Lung microvascular endothelial cell (primary cell): ENCODE data around the gene MT1E. TPM values are rescaled to one million over a fixed set of nuclear protein-coding genes. Genes with fewer than 3 reads are reported as not detected.
A peak's percentile ranks its signal among the peaks of the same experiment; 100 is the strongest.
"Not testable (repeated sequence)": the region's sequence is repeated elsewhere in the genome, so short reads cannot be mapped to it uniquely, and the experiment has no call there.

ENCODE experiments used
- DNase-seq, 2 donors: peaks; one replicate each; pipeline versions ENCODE4 v3.0.0 to v3.0.0-alpha.2; 2010; ENCODE audit warnings: low read depth in 2 of 2
- total RNA-seq: library from RNA; depleted of rRNA; stranded (reverse); fragments of >200 nt; gene quantifications from 2 replicates; pipeline ENCODE4 v1.2.1, GENCODE V29; 2014

Gene MT1E
- total RNA-seq, 1 donor from 2014 or later, result 30.2 TPM

- DNase-seq, result peak; percentile 23 to 27
Observed at GRCh38 chr16:56643080-56643778, 17.6 kb downstream of the MT1E start.

GRCh38 chr16:56643833-56644232, 18.3 kb downstream of the MT1E start:
- DNase-seq, result no peak

- DNase-seq, result no peak
Observed at GRCh38 chr16:56645311-56645710, 19.7 kb downstream of the MT1E start.

GRCh38 chr16:56645838-56646237, 20.3 kb downstream of the MT1E start:
- DNase-seq, result no peak

- DNase-seq, result no peak
Observed at GRCh38 chr16:56647641-56648431, 22.3 kb downstream of the MT1E start.

- DNase-seq, result no peak
Observed at GRCh38 chr16:56649271-56649670, 23.7 kb downstream of the MT1E start.

GRCh38 chr16:56649820-56650219, 24.2 kb downstream of the MT1E start:
- no peak for DNase-seq

- no peak for DNase-seq
Observed at GRCh38 chr16:56651586-56651985, 26.0 kb downstream of the MT1E start, which contains the start of gene MT1B. TSS of gene MT1B (plus strand) at chr16:56651886. CDS start at chr16:56651954, 68 bp downstream.

GRCh38 chr16:56652600-56652999, 27.0 kb downstream of the MT1E start:
- DNase-seq, result no peak

- no peak for DNase-seq
Observed at GRCh38 chr16:56653218-56653617, 27.6 kb downstream of the MT1E start.

GRCh38 chr16:56657555-56658326, 32.2 kb downstream of the MT1E start, which contains the start of gene MT1F:
TSS of gene MT1F (plus strand) at chr16:56657959. CDS start at chr16:56658059, 100 bp downstream.
- peak; percentile 15 to 50 for DNase-seq

GRCh38 chr16:56658327-56658875, 32.8 kb downstream of the MT1E start:
- DNase-seq, result peak in 1 of 2 donors; percentile 11

- no peak for DNase-seq
Observed at GRCh38 chr16:56662357-56663354, 37.1 kb downstream of the MT1E start.

- no peak for DNase-seq
Observed at GRCh38 chr16:56664506-56664905, 38.9 kb downstream of the MT1E start.

GRCh38 chr16:56665286-56666261, 40.0 kb downstream of the MT1E start:
- DNase-seq, result not testable (repeated sequence)

- no peak for DNase-seq
Observed at GRCh38 chr16:56667581-56668571, 42.3 kb downstream of the MT1E start, which contains the start of gene MT1G. TSS of gene MT1G (minus strand) at chr16:56668065. CDS start at chr16:56667993, 72 bp downstream.

- no peak for DNase-seq
Observed at GRCh38 chr16:56669005-56669839, 43.6 kb downstream of the MT1E start, which contains the start of gene MT1H. TSS of gene MT1H (plus strand) at chr16:56669814. CDS start at chr16:56669885, 71 bp downstream.
